Peyer's patch (tissue), 4 donors: ENCODE data around the gene SNX18.

Experiments
- POLR2A ChIP-seq, 2 donors: fragments of 450-650 bp; IDR thresholded peaks; one replicate each; pipeline ENCODE4 v1.5.1; 2017; ENCODE audit warnings: antibody characterized with exemption in 2 of 2, mild to moderate bottlenecking in 2 of 2, moderate library complexity in 2 of 2
- TF ChIP-seq, protein P1 (sequence below), 6 experiments: fragments of 450-650 bp in 4 of 6; fragments of 200-600 bp in 2 of 6; sonication (generic) in 1 of 6; IDR thresholded peaks; one replicate each; pipeline ENCODE4 v1.5.1; 2017 to 2019; ENCODE audit warnings: antibody characterized with exemption in 6 of 6, mild to moderate bottlenecking in 3 of 6, moderate library complexity in 1 of 6

DNA sequence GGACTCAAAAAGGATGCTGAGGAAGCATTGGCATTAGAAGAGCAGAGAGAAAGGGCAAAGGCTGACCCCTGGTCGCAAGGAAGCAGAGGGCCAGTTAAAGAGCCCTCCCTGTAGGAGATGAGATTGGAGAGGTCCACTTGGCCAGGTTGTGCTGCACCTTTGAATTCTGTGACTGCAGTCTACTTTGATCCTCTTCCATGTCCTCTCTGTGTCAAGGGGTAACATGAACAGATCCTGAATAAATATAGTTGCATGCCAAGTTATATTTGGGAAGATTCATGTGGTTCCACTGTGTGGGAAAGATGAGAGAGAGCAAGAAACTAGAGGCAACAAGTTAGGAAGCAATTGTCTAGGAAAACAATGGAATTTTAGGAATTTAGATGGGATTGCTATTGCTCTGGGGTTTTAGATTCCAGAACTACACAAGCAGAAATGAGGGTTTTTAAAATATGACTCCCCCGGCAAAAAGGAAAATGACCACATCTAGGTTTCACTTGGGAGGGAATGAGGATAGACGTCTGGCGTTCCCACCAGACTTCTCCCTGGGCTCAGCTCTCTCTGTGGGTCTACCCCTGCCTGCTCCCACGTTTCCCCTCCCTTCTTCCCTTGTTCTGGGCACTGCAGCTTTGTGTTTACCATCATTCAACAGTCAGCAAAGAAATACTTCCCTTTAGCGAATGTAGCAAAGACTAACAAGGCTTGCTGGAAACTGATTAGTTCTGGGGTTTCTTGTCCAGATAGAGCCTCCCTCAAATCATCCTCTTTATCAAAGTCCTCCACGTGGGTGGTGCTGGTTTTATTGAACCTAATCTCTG, 63.6 kb downstream of the SNX18 start:
- TF ChIP-seq POLR2A (IDR thresholded peaks at IDR 0.05): no peak
- TF ChIP-seq, protein P1, sequence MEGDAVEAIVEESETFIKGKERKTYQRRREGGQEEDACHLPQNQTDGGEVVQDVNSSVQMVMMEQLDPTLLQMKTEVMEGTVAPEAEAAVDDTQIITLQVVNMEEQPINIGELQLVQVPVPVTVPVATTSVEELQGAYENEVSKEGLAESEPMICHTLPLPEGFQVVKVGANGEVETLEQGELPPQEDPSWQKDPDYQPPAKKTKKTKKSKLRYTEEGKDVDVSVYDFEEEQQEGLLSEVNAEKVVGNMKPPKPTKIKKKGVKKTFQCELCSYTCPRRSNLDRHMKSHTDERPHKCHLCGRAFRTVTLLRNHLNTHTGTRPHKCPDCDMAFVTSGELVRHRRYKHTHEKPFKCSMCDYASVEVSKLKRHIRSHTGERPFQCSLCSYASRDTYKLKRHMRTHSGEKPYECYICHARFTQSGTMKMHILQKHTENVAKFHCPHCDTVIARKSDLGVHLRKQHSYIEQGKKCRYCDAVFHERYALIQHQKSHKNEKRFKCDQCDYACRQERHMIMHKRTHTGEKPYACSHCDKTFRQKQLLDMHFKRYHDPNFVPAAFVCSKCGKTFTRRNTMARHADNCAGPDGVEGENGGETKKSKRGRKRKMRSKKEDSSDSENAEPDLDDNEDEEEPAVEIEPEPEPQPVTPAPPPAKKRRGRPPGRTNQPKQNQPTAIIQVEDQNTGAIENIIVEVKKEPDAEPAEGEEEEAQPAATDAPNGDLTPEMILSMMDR (IDR thresholded peaks at IDR 0.05): no peak
